Small intestine (tissue), 7 donors: Measurements from ENCODE around the gene DNAJC4. TPM values are rescaled to one million over a fixed set of nuclear protein-coding genes. Genes with fewer than 3 reads are reported as not detected.

Experiments
- DNase-seq, 2 donors: peaks; one replicate each; pipeline versions ENCODE4 v3.0.0 to v3.0.0-alpha.2; 2013
- FAIRE-seq: peaks from 2 replicates; lab custom pipeline; 2012; peaks lifted over from hg19 to GRCh38; lab: Jason Lieb, UNC
- H3K27ac ChIP-seq, 3 donors: one replicate each; pipeline ENCODE4 v1.5.1; 2013; ENCODE audit warnings: low read length in 2 of 3, mild to moderate bottlenecking in 2 of 3, control low read depth in 1 of 3, inconsistent platforms in 1 of 3, low read depth in 1 of 3, moderate library complexity in 1 of 3
- H3K27me3 ChIP-seq, 3 donors: one replicate each; pipeline ENCODE4 v1.6.1; 2013; ENCODE audit warnings: low read length in 3 of 3, inconsistent platforms in 1 of 3; ENCODE audit not compliant: control insufficient read depth in 3 of 3, insufficient read depth in 3 of 3
- H3K36me3 ChIP-seq, 3 donors: one replicate each; pipeline ENCODE4 v1.6.1; 2013; ENCODE audit warnings: low read length in 3 of 3, inconsistent platforms in 1 of 3, low read depth in 1 of 3, mild to moderate bottlenecking in 1 of 3, moderate library complexity in 1 of 3; ENCODE audit not compliant: control insufficient read depth in 3 of 3, insufficient read depth in 2 of 3
- H3K4me1 ChIP-seq, 3 donors: one replicate each; pipeline ENCODE4 v1.6.1; 2013; ENCODE audit warnings: low read length in 2 of 3, inconsistent platforms in 1 of 3, low read depth in 1 of 3, mild to moderate bottlenecking in 1 of 3, moderate library complexity in 1 of 3; ENCODE audit not compliant: control insufficient read depth in 3 of 3, insufficient read depth in 2 of 3
- H3K4me3 ChIP-seq, 3 donors: one replicate each; pipeline ENCODE4 v1.5.1; 2013; ENCODE audit warnings: low read length in 3 of 3, control low read depth in 1 of 3, inconsistent platforms in 1 of 3, low read depth in 1 of 3, mild to moderate bottlenecking in 1 of 3, moderate library complexity in 1 of 3
- H3K9me3 ChIP-seq, 2 donors: one replicate each; pipeline ENCODE4 v1.6.1; 2013; ENCODE audit warnings: low read depth in 1 of 2, low read length in 1 of 2; ENCODE audit not compliant: control insufficient read depth in 2 of 2, insufficient read depth in 1 of 2
- WGBS, 3 donors: extraction: QIAGEN DNeasy Blood & Tissue Kit; methylation state at CpG; one replicate each; pipeline ENCODE4 v1.1.7; 2013; 5-methylcytosine and 5-hydroxymethylcytosine counted together
- polyA plus RNA-seq, 4 donors: library from polyadenylated mRNA; stranded (reverse) in 3 of 4; unstranded in 1 of 4; fragments of 200-250 nt in 3 of 4; fragments of 120-200 nt in 1 of 4; gene quantifications; one replicate each; pipeline versions ENCODE4 v1.2.1 to v1.2.3, GENCODE V29; 2013
- donor health status: healthy with polysubstance abuse.
- donor health status: control.
- donor health status: control.
- donor health status: Bipolar disorder and iron deficiency.
- donor health status: healthy.

The DNAJC4 gene
- polyA plus RNA-seq, 4 donors, result 50.6 to 164 (median 93.6) TPM

DNA sequence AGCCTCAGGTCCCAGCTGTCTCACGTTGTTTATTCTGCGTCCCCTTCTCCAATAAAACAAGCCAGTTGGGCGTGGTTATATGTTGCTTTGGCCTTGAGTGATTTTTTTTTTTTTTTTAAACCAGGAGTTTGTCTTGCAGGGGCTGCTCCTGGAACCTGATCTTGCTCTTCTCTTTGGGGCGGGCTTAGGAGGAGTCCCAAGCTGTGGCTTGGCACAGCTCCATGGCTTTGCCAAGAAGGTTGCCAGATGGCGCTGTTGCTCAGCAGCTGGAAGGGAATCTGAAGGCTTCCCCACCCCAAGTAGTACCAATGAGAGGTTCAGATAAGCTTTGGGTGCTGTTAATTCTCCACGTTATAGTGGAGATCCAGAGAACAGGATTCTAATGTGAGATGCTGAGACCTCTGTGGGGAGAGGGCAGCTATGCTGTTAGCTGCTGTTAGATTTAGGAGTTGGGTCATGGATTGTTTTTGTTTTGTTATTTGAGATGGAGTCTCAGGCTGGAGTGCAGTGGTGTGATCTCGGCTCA, 25.8 kb upstream of the DNAJC4 start:
- peaks cover 5 to 95% (median 15%) of the 10 kb centered on the region in 3 donors for H3K36me3 ChIP-seq

DNA sequence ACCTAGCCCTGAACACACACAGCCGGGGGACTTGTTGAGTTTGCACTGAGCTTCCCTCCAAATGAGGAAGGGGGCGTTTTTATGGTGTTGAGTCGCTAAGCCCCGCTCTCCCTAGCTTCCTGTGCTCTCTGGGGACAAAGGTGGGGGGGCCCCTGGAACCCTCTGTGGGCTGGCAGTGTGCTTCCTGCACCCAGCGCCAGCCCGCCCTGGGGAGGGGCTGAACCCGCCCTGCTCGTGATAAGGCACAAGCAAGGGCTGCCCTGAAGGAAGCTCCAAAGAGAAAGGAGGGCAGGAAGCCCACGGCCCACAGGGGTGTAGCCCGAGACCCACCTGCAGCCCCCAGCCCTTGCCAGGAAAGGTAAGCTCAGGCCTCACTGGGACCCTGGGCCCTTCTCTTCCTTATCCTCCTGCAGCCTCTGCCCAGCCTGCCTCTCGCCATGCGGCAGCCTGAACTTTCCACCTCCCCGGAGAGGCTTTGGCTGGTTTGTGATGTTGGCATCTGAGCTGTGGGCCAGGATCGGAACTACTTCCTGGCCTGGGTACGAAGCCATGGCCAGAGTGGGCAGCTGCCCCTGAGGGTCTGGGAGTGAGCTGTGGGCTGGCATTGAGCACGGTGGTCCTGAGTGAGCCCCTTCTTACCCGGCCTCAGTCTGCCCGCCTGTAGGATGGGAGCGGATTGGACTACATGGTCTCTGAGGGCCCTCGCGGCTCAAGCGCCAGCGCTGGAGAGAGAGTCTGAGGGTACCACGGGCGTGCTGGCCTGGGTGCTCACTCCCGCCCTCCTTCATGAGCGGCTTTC, 23.7 kb upstream of the DNAJC4 start, which contains the start of gene FERMT3:
FERMT3 (plus strand) TSS at position 265 of the 799 bp plus-strand sequence. CDS start 644 bp downstream, outside the sequence.
- H3K4me3 ChIP-seq, result peak within 1 kb of the TSS; percentile 43 to 61 (median 51)
- peaks cover 0 to 38% (median 0%) of the 10 kb centered on the region in 3 donors for H3K4me1 ChIP-seq
- H3K9me3 ChIP-seq, result no peaks in the 10 kb centered on the region
- H3K36me3 ChIP-seq, result peaks cover 2 to 95% (median 9%) of the 10 kb centered on the region in 3 donors
- peak within 1 kb of the TSS; percentile 71 to 82 (median 82) for H3K27ac ChIP-seq
- 27 to 48% (median 27%) methylated on average over 26 to 27 of the region's 27 CpGs for WGBS, 3 donors
- no peaks in the 10 kb centered on the region for H3K27me3 ChIP-seq
- DNase-seq (peak; percentile 89 to 93), FAIRE-seq (no peak)

More for the DNA sequence above, 25.8 kb upstream of the DNAJC4 start:
- H3K9me3 ChIP-seq, result no peaks in the 10 kb centered on the region
- 16 to 34% (median 27%) methylated on average over 7 of the region's 7 CpGs for WGBS, 3 donors
- DNase-seq, result peak; percentile 92 to 93
- no peaks in the 10 kb centered on the region for H3K27me3 ChIP-seq
- peak overlapping the region in 1 of 3 donors; percentile 4 for H3K27ac ChIP-seq
- no peak for FAIRE-seq
- H3K4me3 ChIP-seq, result no peak overlapping the region
- peaks cover 0 to 38% (median 0%) of the 10 kb centered on the region in 3 donors for H3K4me1 ChIP-seq

DNA sequence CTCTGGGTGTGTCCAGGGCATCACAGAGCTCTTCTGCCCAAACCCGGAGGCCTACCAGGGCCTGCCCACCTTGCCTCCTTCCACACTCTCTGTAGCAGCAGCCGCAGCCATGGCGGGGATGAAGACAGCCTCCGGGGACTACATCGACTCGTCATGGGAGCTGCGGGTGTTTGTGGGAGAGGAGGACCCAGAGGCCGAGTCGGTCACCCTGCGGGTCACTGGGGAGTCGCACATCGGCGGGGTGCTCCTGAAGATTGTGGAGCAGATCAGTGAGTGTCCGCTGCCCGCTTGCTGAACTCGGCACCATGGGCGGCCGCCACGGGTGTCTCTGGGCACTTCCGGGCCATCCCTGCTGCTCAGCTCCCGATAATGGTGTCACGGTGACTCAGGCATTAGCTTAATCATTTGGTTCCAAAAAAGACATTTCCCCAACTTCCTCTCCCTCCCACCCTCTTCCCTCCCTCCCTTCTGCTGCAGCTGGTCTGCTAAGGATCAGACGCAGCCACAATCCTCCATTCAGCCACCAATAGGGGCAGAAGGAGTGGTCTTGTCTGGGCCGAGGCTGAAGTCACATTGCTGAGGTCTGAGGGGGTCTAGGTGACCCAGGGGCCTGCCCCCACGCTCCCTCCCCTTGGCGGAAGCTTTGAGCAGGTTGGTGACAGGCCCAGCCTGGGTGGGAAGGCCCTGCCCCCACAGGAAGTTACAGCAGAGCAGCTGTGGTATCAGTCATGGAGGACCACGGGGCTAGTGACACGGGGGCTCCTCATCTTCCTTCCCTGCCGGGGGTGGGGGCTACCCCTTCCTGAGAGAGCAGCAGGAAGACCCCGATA, 22.9 kb upstream of the DNAJC4 start:
- Histone ChIP-seq H3K4me3 (peak overlapping the region; percentile 43 to 61 (median 51)), H3K4me1 (peaks cover 0 to 38% (median 0%) of the 10 kb centered on the region in 3 donors), H3K9me3 (no peaks in the 10 kb centered on the region), H3K27ac (peak overlapping the region; percentile 71 to 82 (median 82)), H3K36me3 (peaks cover 2 to 96% (median 8%) of the 10 kb centered on the region in 3 donors), H3K27me3 (no peaks in the 10 kb centered on the region)
- no peak for FAIRE-seq
- DNase-seq, result peak; percentile 50 to 54
- 40 to 71% (median 60%) methylated on average over 25 to 30 of the region's 30 CpGs for WGBS, 3 donors

DNA sequence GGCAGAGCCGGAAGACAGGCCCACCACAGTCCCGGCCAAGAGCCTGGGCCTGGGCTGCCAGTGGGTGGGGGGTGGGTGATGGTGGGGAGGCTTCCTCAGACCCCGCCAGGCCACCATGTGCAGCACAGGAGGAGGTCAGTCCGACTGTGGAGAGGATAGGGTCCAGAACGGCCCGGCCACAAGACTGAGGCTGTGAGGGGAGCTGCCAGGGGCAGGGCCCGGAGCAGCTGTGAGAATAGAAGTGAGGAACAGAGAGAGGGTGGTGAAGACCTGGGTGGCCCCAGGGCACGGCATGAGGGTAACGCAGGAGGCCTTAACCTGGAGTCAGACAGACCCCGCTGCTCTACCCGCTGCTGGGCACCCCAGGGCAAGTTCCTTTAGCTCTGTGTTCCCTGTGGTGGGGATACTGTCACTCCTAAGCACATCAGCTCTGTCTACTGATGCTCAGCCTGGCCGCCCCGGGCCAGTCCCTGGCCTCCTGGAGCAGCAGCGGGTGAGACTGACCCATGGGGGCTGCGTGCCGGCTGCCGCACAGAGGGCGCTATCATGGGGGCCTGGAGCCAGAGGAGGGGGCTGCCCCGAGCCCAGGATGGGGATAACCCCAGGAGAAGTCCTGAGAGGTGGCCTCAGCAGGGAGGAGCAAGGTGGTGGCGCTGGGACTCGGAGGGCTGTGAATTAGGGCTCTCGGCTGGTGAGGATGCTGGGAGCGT, 22.1 kb upstream of the DNAJC4 start:
- no peaks in the 10 kb centered on the region for H3K27me3 ChIP-seq
- FAIRE-seq, result no peak
- DNase-seq, result no peak
- H3K36me3 ChIP-seq, result peaks cover 2 to 90% (median 5%) of the 10 kb centered on the region in 3 donors
- no peaks in the 10 kb centered on the region for H3K9me3 ChIP-seq
- H3K4me3 ChIP-seq, result peak overlapping the region in 1 of 3 donors; percentile 12
- 74 to 89% (median 74%) methylated on average over 23 of the region's 23 CpGs for WGBS, 3 donors
- H3K4me1 ChIP-seq, result peaks cover 0 to 38% (median 0%) of the 10 kb centered on the region in 3 donors
- peak overlapping the region; percentile 27 to 82 (median 71) for H3K27ac ChIP-seq

DNA sequence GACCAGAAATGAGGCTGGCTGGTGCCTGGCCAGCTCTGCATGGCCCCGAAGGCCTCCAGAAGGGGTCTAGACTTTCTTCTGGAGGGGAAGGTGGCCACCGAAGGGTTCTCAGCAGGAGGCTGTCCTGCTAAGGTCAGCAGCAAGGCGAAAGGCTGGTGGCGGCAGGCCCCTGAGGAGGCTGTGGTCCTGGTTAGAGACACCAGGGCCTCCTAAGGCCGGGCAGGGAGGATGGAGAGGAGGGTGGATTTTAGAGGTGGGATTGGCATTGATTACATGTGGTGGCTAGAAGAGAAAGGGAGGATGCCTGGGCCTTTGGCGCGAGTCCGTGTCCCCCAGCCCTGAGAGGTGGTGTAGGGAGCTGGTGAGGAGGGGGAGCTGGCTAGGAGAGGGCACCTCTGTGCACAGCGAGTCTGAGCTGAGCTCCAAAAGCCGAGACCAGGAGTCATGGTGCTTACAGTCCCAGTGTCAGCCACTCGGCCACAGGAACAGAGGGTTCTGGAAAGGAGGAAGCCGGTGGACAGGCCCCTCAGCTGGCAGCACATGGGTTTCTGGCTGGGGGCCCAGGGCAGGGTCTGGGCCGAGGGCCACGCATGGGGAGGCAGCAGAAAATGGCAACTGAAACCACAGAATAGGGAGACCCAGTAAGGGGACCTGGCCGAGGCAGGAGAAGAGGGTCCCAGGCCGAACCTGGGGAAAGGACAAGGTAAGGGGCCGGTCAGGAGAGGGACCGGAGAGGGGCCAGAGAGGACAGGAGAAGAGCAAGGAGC, 21.4 kb upstream of the DNAJC4 start:
- peak overlapping the region in 1 of 3 donors; percentile 71 for H3K27ac ChIP-seq
- no peaks in the 10 kb centered on the region for H3K9me3 ChIP-seq
- FAIRE-seq (no peak), DNase-seq (no peak)
- H3K4me3 ChIP-seq, result no peak overlapping the region
- H3K4me1 ChIP-seq, result peaks cover 0 to 37% (median 0%) of the 10 kb centered on the region in 3 donors
- H3K27me3 ChIP-seq, result no peaks in the 10 kb centered on the region
- WGBS, 3 donors, result 87 to 95% (median 88%) methylated on average over 18 of the region's 18 CpGs
- peaks cover 2 to 83% (median 3%) of the 10 kb centered on the region in 3 donors for H3K36me3 ChIP-seq

DNA sequence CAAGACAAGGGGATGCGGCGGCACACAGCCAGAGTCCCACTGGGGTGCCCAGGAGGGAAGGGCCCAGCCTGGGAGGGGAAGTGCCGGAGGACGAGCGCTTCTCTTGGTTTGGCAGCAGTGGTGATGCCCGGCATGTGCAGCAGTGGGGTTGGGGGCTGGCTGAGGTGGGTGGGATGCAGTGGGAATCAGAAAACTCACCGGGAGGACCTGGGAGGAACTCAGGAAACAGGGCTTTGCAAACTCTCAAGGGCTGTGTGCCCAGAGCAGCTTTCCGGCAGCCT, 20.8 kb upstream of the DNAJC4 start:
- Histone ChIP-seq H3K9me3 (no peaks in the 10 kb centered on the region), H3K27me3 (no peaks in the 10 kb centered on the region), H3K36me3 (peaks cover 2 to 78% (median 3%) of the 10 kb centered on the region in 3 donors), H3K4me1 (peaks cover 0 to 32% (median 0%) of the 10 kb centered on the region in 3 donors), H3K27ac (no peak overlapping the region), H3K4me3 (no peak overlapping the region)
- DNase-seq (no peak), FAIRE-seq (no peak)
- WGBS, 3 donors, result 91 to 97% (median 92%) methylated on average over 8 of the region's 8 CpGs

DNA sequence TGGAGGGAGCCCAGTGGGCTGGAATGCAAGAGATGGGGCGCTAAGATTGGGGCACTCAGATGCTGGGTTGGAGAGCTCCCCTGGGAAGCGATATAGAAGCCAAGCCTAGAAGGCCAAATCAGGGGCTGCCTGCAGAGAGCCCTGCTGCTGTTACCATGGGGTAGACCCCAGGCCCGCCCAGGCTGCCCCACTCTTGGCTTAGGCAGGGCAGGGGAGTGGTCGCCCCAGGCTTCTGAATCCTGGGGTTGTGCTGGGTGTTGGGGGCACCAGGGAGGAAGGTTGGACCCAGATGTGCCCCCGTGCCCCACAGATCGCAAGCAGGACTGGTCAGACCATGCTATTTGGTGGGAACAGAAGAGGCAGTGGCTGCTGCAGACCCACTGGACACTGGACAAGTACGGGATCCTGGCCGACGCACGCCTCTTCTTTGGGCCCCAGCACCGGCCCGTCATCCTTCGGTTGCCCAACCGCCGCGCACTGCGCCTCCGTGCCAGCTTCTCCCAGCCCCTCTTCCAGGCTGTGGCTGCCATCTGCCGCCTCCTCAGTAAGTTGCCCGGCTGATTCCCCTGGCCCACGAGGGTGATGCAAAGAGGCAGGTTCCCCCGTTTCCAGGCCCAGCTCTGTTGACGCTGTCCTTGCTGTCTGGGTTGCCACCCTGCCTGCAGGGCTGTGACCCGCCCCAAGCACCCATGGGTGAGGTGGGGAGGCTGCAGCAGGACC, 19.9 kb upstream of the DNAJC4 start:
- Histone ChIP-seq H3K4me3 (no peak overlapping the region), H3K9me3 (no peaks in the 10 kb centered on the region), H3K27me3 (no peaks in the 10 kb centered on the region), H3K36me3 (peaks cover 2 to 74% (median 4%) of the 10 kb centered on the region in 3 donors), H3K4me1 (peaks cover 0 to 27% (median 0%) of the 10 kb centered on the region in 3 donors), H3K27ac (no peak overlapping the region)
- FAIRE-seq (no peak), DNase-seq (no peak)
- WGBS, 3 donors, result 94 to 95% (median 95%) methylated on average over 19 to 24 of the region's 24 CpGs
